Tongue (tissue), 2 donors: ENCODE data around the gene SPTBN5. TPM values are rescaled to one million over a fixed set of nuclear protein-coding genes. Genes with fewer than 3 reads are reported as not detected.
A peak's percentile ranks its signal among the peaks of the same experiment; 100 is the strongest.

Source experiments
- DNase-seq: peaks from one replicate; pipeline ENCODE4 v3.0.0-alpha.2; 2015
- total RNA-seq: library from RNA; depleted of rRNA; stranded (reverse); fragments of >200 nt; gene quantifications from one replicate; pipeline ENCODE4 v1.2.3, GENCODE V29; 2014

The SPTBN5 gene
- total RNA-seq, 1 donor from 2014 or later: 2.2 TPM

- DNase-seq: no peak
These were observed 27.6 kb downstream of the SPTBN5 start for GRCh38 chr15:41866263-41866703.

- DNase-seq: no peak
These were observed 28.3 kb downstream of the SPTBN5 start for GRCh38 chr15:41865490-41866055.

- no peak for DNase-seq
These were observed 31.2 kb downstream of the SPTBN5 start for GRCh38 chr15:41862515-41863116.

DNA sequence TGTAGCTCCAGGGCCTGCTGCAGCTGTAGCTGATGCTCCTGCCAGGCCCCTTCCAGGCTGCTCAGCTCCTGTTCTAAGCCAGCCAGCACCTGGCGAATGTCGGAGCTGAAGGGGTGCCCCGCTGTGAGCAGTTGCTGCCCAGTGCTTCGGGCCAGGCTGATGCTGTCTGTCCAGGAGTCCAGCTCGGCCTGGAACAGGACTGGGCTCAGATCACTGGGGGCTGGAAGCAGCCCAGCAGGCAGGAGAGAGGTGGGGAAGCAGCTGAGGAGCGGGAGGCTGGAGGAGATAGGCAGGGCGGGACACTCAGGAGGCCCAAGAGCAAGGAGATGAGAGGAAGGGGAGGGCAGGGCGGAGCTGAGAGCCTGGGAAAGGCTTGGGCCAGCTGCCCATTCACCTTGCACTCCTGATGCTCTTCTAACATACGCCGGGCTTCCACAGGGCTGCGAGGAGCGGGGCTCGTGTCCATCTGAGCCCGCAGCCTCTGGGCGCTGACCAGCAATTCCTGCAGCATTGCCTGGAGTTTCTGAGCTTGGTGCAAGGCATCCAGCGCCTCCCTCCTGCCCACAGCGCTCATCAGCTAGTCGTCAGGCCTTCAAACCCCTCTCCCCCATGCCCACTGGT is 32.0 kb downstream of the SPTBN5 start:
- DNase-seq: no peak

- no peak for DNase-seq
These were observed 33.6 kb downstream of the SPTBN5 start for GRCh38 chr15:41860049-41860828.

GRCh38 chr15:41858756-41859155 is 35.1 kb downstream of the SPTBN5 start:
- DNase-seq: no peak

DNA sequence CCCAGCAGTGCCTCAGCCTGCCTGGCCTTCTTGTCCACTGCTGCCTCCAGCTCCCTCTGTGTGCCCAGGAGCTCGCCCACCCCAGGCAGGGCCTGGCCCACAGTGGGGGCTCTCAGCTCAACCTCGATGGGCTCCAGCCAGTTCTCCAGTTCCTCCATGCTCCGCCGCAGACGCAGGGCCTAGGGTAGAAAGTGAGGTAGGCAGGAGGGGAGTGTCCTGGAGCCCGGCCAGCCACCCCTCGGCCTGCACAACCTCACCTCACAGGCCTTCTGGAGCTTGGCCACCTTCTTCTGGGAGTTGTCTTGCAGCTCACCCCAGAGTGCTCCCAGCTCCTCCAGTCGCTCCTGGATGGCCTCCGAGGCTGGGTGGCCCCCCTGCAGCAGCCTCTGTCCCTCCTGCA is 36.5 kb downstream of the SPTBN5 start:
- no peak for DNase-seq

DNA sequence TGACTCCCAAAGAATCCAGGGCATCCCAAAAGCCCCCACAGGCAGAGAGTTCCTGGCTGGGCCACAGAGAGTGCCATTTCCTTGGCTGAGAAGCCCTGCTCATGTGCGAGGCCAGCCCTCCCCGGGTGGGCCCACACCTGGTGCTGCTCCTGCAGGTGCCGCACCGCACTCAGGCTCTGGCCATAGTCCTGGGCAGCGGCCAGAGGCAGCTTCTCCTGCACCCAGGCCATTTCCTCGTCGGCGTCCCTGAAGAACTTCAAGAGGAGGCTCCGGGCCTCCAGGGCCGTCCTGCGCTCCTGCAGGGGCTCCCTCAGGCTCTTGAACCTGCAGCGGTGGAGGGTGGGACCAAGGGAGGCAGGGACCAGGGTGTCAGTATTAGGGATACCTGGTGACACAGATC is 37.1 kb downstream of the SPTBN5 start:
- no peak for DNase-seq

DNA sequence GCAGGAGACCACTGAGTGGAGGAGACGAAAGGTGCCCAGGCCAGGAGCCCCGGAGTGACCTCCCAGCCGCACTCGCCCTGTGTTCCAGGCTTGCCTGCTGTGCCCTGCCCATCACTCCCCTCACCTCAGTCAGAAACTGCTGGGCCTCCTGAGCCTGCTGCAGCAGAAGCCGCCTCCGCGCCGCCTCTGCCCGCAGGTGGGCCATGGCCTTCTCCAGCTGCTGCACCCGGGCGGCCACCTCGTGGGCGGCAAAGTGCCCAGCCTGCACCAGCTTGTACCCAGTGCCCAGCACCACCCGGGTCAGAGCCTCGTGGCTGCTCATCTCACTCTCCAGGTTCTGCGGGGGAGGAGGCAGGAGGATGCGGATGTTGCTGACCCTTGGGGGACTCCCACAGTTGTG is 37.6 kb downstream of the SPTBN5 start:
- DNase-seq: no peak

DNA sequence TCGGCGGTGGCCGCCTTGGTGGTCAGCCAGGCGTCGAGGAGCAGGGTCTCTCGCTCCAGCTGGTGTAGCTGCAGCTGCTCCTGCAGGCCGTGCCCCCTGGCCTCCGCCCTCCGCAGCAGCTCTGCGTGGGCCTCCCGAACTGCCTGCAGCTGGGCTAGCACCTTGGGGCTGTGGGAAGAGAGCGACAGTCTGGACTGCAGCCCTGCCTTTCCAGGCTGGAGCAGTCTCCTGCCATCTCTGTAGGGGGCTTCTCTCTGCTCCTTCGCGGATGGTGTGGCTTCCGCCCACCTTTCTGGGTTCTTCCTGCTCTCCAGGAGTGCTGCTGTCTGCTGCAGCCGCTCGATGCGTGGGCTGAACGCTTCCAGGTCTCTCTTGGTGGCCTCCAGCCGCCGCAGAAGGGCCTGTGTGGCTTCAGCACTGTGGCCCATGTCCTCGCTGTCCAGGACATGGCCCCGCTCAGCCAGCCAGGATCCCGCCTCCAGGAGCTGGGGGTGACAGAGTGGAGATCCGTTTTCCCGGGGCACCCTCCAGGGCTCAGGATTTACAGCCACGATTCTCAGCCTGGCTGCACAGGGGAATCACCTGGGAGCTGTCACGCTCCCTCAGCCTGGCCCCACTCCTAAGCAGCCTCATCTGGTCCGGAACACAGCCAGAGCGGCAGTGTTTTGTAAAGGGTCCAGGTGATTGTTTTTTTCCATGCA is 38.4 kb downstream of the SPTBN5 start:
- DNase-seq: peak; percentile 55

DNA sequence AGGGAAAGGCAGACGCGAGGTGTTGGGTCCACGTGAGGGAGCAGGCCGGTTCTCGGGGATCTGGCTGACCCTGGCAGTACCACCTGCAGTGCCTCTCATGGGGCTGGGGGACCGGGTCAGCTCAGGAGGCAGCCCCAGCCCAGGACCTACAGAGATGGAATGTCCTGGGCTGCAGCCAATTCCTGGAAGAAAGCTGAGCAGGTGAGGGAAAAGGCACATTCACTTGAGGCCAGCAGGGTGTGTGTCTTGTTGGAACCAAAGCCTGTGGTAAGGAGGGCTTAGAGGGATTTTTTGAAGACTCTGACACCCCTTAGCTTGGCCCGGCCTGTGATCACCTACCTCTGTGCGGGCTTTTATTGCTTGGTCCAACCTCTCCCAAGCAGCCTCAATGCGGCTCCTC is 39.4 kb downstream of the SPTBN5 start:
- DNase-seq: no peak

GRCh38 chr15:41853831-41854230 is 40.0 kb downstream of the SPTBN5 start:
- DNase-seq: peak; percentile 48

DNA sequence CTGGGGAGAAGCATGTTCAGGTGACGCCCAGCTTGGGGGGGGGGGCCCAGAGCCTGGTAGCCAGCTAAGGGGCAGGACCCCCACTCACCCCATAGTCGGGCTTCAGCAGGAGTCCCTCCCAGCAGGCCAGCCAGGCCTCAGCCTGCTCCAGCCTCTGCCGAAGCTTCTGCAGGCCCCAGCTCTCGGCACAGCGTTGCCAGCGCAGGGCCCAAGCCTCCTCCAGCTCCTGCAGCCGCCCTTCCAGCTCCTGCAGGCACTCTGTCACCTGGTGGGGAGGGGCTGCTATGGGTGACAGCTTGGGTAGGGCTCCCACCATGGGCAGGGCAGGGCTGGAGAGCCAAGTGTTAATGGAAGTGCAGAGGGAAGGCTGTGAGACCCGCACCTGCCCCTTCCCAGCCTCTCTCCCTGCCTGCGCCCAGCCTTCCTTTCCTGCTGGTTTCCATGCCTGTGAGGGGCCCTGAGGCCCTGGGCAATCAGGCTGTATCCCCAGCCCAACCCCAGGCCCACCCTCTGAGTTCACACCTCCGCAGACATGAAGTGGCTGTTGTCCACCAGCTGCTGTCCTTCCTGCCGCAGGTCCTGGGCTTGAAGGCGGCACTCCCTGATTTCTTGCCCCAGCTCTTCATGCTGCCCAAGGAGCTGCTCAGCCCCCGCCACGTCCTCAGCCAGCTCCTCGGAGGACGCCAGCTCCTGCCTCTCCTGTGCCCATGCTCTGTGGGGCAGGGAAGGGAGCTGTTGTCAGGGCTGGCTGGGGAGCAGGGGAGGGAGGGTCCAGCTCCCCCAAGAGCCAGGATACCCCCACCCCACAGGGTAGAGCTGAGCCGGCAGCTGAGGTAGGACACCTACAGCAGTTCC is 40.9 kb downstream of the SPTBN5 start:
- no peak for DNase-seq

GRCh38 chr15:41851755-41852370 is 42.0 kb downstream of the SPTBN5 start:
- DNase-seq: no peak

DNA sequence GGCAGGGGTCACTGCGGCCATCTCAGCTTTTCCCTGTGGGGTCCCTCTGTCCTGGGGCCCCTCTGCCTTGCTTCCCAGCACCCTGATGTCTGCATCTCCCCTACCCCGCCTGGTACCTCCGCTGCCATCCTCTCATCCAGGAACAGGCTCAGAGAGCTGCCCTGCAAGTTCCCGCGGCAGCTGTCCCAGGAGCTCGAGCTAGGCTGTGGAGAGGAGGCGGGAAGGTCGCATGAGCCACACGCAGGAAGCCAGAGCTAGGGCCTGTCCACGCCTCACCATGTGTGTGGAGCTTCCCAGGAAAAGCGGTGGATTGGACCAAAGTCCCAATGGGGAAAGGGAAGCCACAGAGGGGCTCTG is 42.7 kb downstream of the SPTBN5 start:
- no peak for DNase-seq

DNA sequence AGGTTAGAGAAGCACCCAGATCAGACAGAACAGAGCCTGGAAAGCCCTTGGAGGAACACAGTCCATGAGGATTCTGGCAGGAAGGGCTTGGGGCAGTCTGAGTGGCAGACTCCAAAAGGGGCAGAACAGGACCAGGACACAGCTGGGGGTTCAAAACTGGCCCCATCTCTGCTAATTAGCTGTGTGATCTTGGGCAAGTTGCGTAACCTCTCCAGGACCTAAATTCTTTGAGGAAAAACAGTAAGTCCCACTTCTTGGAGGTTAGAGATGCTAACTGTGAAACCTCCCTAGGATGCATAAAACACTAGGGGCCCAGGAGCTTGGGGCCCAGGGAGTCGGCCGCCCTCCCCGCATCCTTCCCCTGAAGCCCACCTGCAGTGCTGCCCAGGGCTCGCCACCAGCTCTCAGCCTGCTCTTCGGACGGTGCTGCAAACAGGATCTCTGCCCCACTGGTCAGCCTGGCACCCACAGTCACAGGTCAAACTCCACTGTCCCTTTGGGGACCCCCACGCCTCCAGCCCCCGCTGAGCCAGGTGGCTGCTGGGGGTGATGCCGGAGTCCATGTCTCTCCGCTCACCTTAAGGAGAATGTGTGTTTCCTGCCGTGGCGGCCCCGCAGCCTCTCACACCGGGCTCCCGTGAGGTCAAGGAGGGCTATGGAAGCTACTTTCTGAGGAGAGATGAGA is 43.2 kb downstream of the SPTBN5 start:
- no peak for DNase-seq

DNA sequence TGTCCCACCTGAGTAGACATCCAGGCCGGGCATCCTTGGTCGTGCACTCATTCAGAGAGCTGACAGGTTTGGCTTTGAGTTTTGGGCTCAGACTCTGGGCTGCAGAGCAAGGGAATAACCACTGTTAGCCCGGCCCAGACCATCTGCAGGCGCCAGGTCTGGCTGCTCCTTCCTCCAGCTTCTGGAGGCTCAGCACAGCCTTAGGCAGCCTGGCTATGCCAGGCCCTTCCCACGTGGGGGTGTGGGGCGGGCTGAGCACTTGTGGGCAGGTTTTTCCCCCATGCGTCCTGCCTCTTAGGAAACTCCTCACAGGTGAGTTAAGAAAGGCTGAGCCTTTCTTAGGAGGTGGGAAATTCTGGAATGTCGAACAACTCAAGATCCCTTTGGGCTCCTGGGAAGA is 44.0 kb downstream of the SPTBN5 start:
- no peak for DNase-seq

GRCh38 chr15:41849204-41849603 is 44.6 kb downstream of the SPTBN5 start:
- no peak for DNase-seq

DNA sequence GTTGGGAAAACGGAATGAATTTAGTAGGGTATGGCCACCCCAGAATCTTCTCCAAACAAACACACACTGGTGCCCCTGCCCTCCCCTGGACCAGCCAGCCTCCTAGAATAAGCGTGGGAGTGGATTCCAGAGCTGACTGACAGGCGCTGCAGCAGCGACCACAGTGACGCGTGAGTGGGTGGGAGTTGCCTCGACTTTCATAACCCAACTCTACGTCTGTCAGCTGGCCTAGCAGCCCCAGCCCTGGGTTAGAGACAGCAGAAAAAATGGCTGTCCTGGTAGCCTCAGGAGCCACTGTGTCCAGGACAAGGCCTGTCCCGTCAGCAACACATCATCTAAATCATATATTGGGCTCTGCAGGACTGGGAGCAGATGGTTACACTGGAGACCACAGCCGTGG is 45.2 kb downstream of the SPTBN5 start:
- no peak for DNase-seq

DNA sequence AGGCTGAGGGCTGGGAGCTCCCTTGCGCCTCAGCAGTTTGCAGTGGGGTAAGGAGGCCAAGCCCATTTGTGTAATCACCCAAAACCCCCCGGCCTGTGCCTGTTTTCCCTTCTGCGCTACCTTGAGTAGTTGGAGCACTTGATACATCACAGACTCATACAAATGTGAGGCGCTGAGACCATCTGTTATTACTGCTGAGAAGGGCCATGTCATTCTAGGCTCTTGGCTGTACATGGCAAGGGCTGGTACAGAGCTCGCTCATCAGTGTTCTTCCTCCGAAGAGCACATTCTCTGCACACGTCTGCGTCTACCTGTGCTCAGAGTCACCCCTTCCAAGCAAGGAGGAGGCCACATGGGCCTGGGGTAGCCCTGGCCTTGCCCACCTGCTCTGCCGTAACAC is 45.9 kb downstream of the SPTBN5 start:
- no peak for DNase-seq

GRCh38 chr15:41847206-41847605 is 46.6 kb downstream of the SPTBN5 start:
- DNase-seq: no peak
